OCI-LY7 (cell line): ENCODE measurements around the gene SEC22A.

Source experiments
- EZH2phosphoT487 ChIP-seq: fragments of 200-600 bp; sonication (generic); IDR thresholded peaks from 2 replicates; pipeline ENCODE4 v1.6.1; 2018; ENCODE audit warnings: low read depth, borderline replicate concordance, mild to moderate bottlenecking, mixed run types, antibody characterized with exemption, low read length, moderate library complexity, mixed read lengths
- TF ChIP-seq, protein P1 (sequence below): fragments of 200-600 bp; sonication (generic); conservative IDR thresholded peaks from 2 replicates; pipeline ENCODE4 v1.5.1; 2014; ENCODE audit warnings: mild to moderate bottlenecking, antibody characterized with exemption, low read length, moderate library complexity, mixed read lengths

- TF ChIP-seq, protein P1, sequence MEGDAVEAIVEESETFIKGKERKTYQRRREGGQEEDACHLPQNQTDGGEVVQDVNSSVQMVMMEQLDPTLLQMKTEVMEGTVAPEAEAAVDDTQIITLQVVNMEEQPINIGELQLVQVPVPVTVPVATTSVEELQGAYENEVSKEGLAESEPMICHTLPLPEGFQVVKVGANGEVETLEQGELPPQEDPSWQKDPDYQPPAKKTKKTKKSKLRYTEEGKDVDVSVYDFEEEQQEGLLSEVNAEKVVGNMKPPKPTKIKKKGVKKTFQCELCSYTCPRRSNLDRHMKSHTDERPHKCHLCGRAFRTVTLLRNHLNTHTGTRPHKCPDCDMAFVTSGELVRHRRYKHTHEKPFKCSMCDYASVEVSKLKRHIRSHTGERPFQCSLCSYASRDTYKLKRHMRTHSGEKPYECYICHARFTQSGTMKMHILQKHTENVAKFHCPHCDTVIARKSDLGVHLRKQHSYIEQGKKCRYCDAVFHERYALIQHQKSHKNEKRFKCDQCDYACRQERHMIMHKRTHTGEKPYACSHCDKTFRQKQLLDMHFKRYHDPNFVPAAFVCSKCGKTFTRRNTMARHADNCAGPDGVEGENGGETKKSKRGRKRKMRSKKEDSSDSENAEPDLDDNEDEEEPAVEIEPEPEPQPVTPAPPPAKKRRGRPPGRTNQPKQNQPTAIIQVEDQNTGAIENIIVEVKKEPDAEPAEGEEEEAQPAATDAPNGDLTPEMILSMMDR: no peak
- TF ChIP-seq EZH2phosphoT487: no peak
Measured at GRCh38 chr3:123202451-123202850, 708 bp downstream of the SEC22A start.
